Measurements from ENCODE around the gene TPRKB. TPM values are rescaled to one million over a fixed set of nuclear protein-coding genes. Genes with fewer than 3 reads are reported as not detected.

The TPRKB gene
- total and polyA plus RNA-seq, 9 of the 15 experiments (the other 6 are each of a cell fraction or from before 2014, with no cell fraction given) = 55.6 to 250 (median 112) TPM

DNA sequence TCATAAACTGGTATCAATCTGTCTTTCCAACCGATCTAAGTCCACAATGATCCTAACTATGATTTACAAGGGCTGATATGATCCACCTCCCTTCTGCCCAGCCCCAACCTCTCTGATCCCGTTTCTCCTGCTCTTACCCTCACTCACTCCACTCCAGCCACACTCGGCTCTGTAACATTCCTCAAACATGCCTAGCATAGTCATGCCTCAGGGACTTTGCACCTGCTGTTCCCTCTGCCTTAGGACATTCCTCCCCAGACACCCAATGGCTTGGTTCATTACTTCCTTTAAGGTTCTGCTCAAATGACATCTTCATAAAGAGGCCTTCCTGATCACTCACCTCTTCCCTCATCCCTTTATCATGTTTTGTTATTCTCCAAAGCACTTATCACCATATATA lies 33.6 kb upstream of the TPRKB start:
- no peak overlapping the region for H2AFZ ChIP-seq (ENCODE audit: low read depth, low read length)
- BruUV-seq (replicated peaks) = no TSS peak
- no peak for FAIRE-seq
- no peak overlapping the region for H3K4me2 ChIP-seq (ENCODE audit: insufficient read depth, low read length)
- H3K27ac ChIP-seq (ENCODE audit: extremely low read depth, low read depth, low read length) = no peak overlapping the region
- H3K9me3 ChIP-seq (replicated peaks; ENCODE audit: control insufficient read depth, insufficient read depth, low read depth, low read length) = no peaks in the 10 kb centered on the region
- no peaks in the 10 kb centered on the region for H3K27me3 ChIP-seq (ENCODE audit: control insufficient read depth in 2 of 2, insufficient read depth in 2 of 2, low read length in 2 of 2)
- peaks cover 67% of the 10 kb centered on the region for H3K36me3 ChIP-seq (ENCODE audit: control insufficient read depth, insufficient read depth, low read length)
- CTCF ChIA-PET (ENCODE audit: low intra/inter-chr PET ratio) = no interaction called here
- ATAC-seq = no peak
- no peak for DNase-seq (ENCODE audit: extremely low read depth in 1 of 4, low spot score in 3 of 4)
- intact Hi-C loops (cut with micrococcal nuclease) = loop anchor here (10.0 kb wide), 1 partner anchor 76 kb away; no protein-coding TSS in a partner anchor
- H4K20me1 ChIP-seq (replicated peaks; ENCODE audit: control insufficient read depth, insufficient read depth, low read length) = no peaks in the 10 kb centered on the region
- TF ChIP-seq ETV1 (tag; conservative IDR thresholded peaks at IDR 0.05; ENCODE audit: low read depth) (no peak), ILK (tag; IDR thresholded peaks at IDR 0.05; ENCODE audit: borderline replicate concordance, low read depth) (no peak), FOXM1 (IDR thresholded peaks at IDR 0.05; ENCODE audit: low read depth) (no peak), FOXM1 (CRISPR knock-in tag; IDR thresholded peaks at IDR 0.05; ENCODE audit: low read depth) (no peak), ZNF584 (CRISPR knock-in tag; IDR thresholded peaks at IDR 0.05; ENCODE audit: low read depth) (no peak), NFIX (CRISPR knock-in tag; IDR thresholded peaks at IDR 0.05; ENCODE audit: low read depth) (no peak), RCOR1 (IDR thresholded peaks at IDR 0.05; ENCODE audit: borderline replicate concordance in 1 of 2, low read depth in 2 of 2, low read length in 2 of 2) (no peak), ZNF766 (CRISPR knock-in tag; conservative IDR thresholded peaks at IDR 0.05) (no peak), KHSRP (IDR thresholded peaks at IDR 0.05) (no peak), HEY1 (CRISPR knock-in tag; IDR thresholded peaks at IDR 0.05; ENCODE audit: borderline replicate concordance) (no peak), CSDE1 (IDR thresholded peaks at IDR 0.05) (no peak), ELF1 (tag; IDR thresholded peaks at IDR 0.05) (no peak), PHB2 (IDR thresholded peaks at IDR 0.05; ENCODE audit: low read depth) (no peak), FOXK1 (CRISPR knock-in tag; IDR thresholded peaks at IDR 0.05; ENCODE audit: borderline replicate concordance) (no peak)
- TF ChIP-seq, protein P1, sequence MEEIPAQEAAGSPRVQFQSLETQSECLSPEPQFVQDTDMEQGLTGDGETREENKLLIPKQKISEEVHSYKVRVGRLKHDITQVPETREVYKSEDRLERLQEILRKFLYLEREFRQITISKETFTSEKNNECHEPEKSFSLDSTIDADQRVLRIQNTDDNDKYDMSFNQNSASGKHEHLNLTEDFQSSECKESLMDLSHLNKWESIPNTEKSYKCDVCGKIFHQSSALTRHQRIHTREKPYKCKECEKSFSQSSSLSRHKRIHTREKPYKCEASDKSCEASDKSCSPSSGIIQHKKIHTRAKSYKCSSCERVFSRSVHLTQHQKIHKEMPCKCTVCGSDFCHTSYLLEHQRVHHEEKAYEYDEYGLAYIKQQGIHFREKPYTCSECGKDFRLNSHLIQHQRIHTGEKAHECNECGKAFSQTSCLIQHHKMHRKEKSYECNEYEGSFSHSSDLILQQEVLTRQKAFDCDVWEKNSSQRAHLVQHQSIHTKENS (CRISPR knock-in tag; IDR thresholded peaks at IDR 0.05) = no peak
- TF ChIP-seq, protein P2, sequence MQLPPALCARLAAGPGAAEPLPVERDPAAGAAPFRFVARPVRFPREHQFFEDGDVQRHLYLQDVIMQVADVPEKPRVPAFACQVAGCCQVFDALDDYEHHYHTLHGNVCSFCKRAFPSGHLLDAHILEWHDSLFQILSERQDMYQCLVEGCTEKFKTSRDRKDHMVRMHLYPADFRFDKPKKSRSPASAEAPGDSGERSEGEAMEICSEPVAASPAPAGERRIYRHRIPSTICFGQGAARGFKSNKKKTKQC (CRISPR knock-in tag; IDR thresholded peaks at IDR 0.05) = no peak
- no peaks in the 10 kb centered on the region for H3K9me1 ChIP-seq (ENCODE audit: control insufficient read depth, insufficient read depth, low read length)
- POLR2A ChIA-PET = no interaction called here
- H3K4me1 ChIP-seq (replicated peaks in 1 of 2; ENCODE audit: control insufficient read depth in 2 of 2, insufficient read depth in 2 of 2, low read length in 2 of 2) = no peaks in the 10 kb centered on the region
- H3K4me3 ChIP-seq = no peak overlapping the region
- no peak overlapping the region for H3K9ac ChIP-seq (ENCODE audit: insufficient read depth in 1 of 2, low read depth in 2 of 2, low read length in 2 of 2)
- WGBS (ENCODE audit: insufficient coverage, low coverage, missing lambda C conversion rate) = 85% methylated on average over 3 of the region's 3 CpGs
- no peaks in the 10 kb centered on the region for H3K79me2 ChIP-seq (ENCODE audit: control insufficient read depth, insufficient read depth, low read length)
- in situ Hi-C loops (cut with MboI) = no loop called here

All from K562 (cell line).